ENCODE data around the gene AMER3.

GRCh38 chr2:130765464-130765863 is 10.1 kb downstream of the AMER3 start:
- no peak for TF ChIP-seq CTCF (conservative IDR thresholded peaks at IDR 0.05; ENCODE audit: low read length)
- no peak for TF ChIP-seq EZH2phosphoT487 (IDR thresholded peaks at IDR 0.05; ENCODE audit: borderline replicate concordance)

All from Loucy (cell line).